CD8-positive, alpha-beta memory T cell (primary cell): ENCODE results near the gene PTF1A. TPM values are rescaled to one million over a fixed set of nuclear protein-coding genes. Genes with fewer than 3 reads are reported as not detected.

Experiments
- CTCF ChIA-PET: fragments of 350-600 bp; sonication (Branson Sonifier 250); formaldehyde crosslinking; loops from one replicate; lab custom pipeline; 2021; ENCODE audit warnings: antibody characterized with exemption; lab: Charles Lee
- POLR2A ChIA-PET: fragments of 350-600 bp; sonication (Branson Sonifier 250); formaldehyde crosslinking; loops from one replicate; lab custom pipeline; 2021; ENCODE audit warnings: antibody characterized with exemption; lab: Charles Lee
- DNase-seq, 5 donors: peaks; one replicate each; pipeline versions ENCODE4 v3.0.0 to v3.0.0-alpha.2; 2020 to 2022; ENCODE audit warnings: mixed read lengths in 1 of 5
- H3K27ac ChIP-seq: one replicate; pipeline ENCODE4 v1.7.0; 2013; ENCODE audit warnings: low read depth, mild to moderate bottlenecking, low read length, moderate library complexity
- H3K27me3 ChIP-seq: 2 replicates; pipeline ENCODE4 v1.7.0; 2013; ENCODE audit warnings: low read length, mild to moderate bottlenecking; ENCODE audit not compliant: insufficient read depth, poor library complexity, severe bottlenecking
- H3K36me3 ChIP-seq: 2 replicates; pipeline ENCODE4 v1.7.0; 2013; ENCODE audit warnings: mild to moderate bottlenecking, low read length, moderate library complexity; ENCODE audit not compliant: insufficient read depth
- H3K4me1 ChIP-seq: 2 replicates; pipeline ENCODE4 v1.7.0; 2013; ENCODE audit warnings: mild to moderate bottlenecking, low read length, moderate library complexity; ENCODE audit not compliant: insufficient read depth
- H3K4me3 ChIP-seq: 2 replicates; pipeline ENCODE4 v1.7.0; 2013; ENCODE audit warnings: mild to moderate bottlenecking, low read length
- H3K9me3 ChIP-seq: 2 replicates; pipeline ENCODE4 v1.7.0; 2013; ENCODE audit warnings: mild to moderate bottlenecking, low read length
- H3K27ac Mint-ChIP-seq, 8 donors: one replicate each; pipeline ENCODE4 v1.8.0; 2020 to 2021; ENCODE audit warnings: mixed read lengths in 8 of 8, mild to moderate bottlenecking in 6 of 8, inconsistent platforms in 3 of 8, moderate library complexity in 3 of 8
- H3K27me3 Mint-ChIP-seq, 2 donors: one replicate each; pipeline ENCODE4 v1.8.0; 2020 to 2021; ENCODE audit warnings: mixed read lengths in 2 of 2, mild to moderate bottlenecking in 1 of 2, moderate library complexity in 1 of 2
- H3K36me3 Mint-ChIP-seq, 3 donors: one replicate each; pipeline ENCODE4 v1.8.0; 2020 to 2021; ENCODE audit warnings: mixed read lengths in 3 of 3, inconsistent platforms in 1 of 3, mild to moderate bottlenecking in 1 of 3
- H3K4me1 Mint-ChIP-seq, 3 donors: one replicate each; pipeline ENCODE4 v1.8.0; 2020 to 2021; ENCODE audit warnings: mixed read lengths in 3 of 3, inconsistent platforms in 1 of 3, mild to moderate bottlenecking in 1 of 3
- H3K4me3 Mint-ChIP-seq, 7 donors: one replicate each; pipeline ENCODE4 v1.8.0; 2020 to 2021; ENCODE audit warnings: mixed read lengths in 7 of 7, mild to moderate bottlenecking in 6 of 7, moderate library complexity in 4 of 7, inconsistent platforms in 2 of 7
- H3K9me3 Mint-ChIP-seq, 5 donors: one replicate each; pipeline ENCODE4 v1.8.0; 2020 to 2022; ENCODE audit warnings: mixed read lengths in 5 of 5, mild to moderate bottlenecking in 3 of 5, moderate library complexity in 2 of 5, inconsistent platforms in 1 of 5
- polyA plus RNA-seq: library from polyadenylated mRNA; unstranded; fragments of 300-500 nt; fragmentation: Illumina TruSeq; gene quantifications from one replicate; pipeline ENCODE4 v1.2.3, GENCODE V29; 2021
- total RNA-seq, 2 experiments: library from RNA; stranded (reverse); gene quantifications; one replicate each; pipeline ENCODE4 v1.2.3, GENCODE V29; 2021

The PTF1A gene
- total and polyA plus RNA-seq, 3 experiments from 2014 or later, result not detected

GRCh38 chr10:23156447-23157150, 35.5 kb upstream of the PTF1A start:
- POLR2A ChIA-PET, result no interaction called here
- DNase-seq, result no peak
- Histone ChIP-seq H3K27ac (no peak overlapping the region), H3K36me3 (no peaks in the 10 kb centered on the region), H3K4me1 (no peaks in the 10 kb centered on the region), H3K27me3 (no peaks in the 10 kb centered on the region), H3K9me3 (no peaks in the 10 kb centered on the region), H3K4me3 (no peak overlapping the region)
- H3K27me3 Mint-ChIP-seq, result peaks cover 11 to 43% of the 10 kb centered on the region in 2 donors
- peaks cover 0 to 5% (median 0%) of the 10 kb centered on the region in 5 donors for H3K9me3 Mint-ChIP-seq
- H3K4me3 Mint-ChIP-seq, result peak overlapping the region in 1 of 7 donors; percentile 41
- no peak overlapping the region for H3K27ac Mint-ChIP-seq
- H3K4me1 Mint-ChIP-seq, result no peaks in the 10 kb centered on the region
- H3K36me3 Mint-ChIP-seq, result no peaks in the 10 kb centered on the region
- CTCF ChIA-PET, result no interaction called here

DNA sequence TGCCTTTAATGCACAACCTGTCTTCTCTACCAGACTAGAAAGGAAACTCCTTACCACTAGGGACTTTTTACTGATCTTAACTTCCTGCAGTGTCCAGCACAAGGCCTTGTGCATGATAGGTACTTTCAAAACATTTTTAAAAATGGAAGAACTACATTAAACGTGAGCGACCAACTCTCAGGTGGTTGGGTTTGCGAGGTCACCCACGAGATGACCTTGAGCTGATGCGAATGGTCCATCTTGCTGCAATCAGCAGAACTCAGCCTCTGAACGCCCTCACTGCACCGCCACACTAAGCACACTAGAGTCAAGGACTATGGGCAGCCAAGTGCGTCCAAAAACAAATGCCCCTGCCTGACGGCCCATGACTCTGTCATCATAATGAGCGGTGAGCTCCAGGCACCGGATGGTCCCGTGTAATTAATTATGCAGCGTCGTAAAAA, 34.9 kb upstream of the PTF1A start:
- no peak overlapping the region for H3K4me3 ChIP-seq
- ChIA-PET POLR2A (no interaction called here), CTCF (interaction anchor here (1.1 to 1.4 kb wide), 2 partner anchors 17 to 1401 kb away, joined by 3 read pairs; no protein-coding TSS in a partner anchor)
- DNase-seq, result no peak
- no peak overlapping the region for H3K4me3 Mint-ChIP-seq
- H3K4me1 ChIP-seq, result no peaks in the 10 kb centered on the region
- no peaks in the 10 kb centered on the region for H3K9me3 ChIP-seq
- H3K36me3 Mint-ChIP-seq, result no peaks in the 10 kb centered on the region
- H3K27ac Mint-ChIP-seq, result no peak overlapping the region
- no peaks in the 10 kb centered on the region for H3K36me3 ChIP-seq
- H3K4me1 Mint-ChIP-seq, result no peaks in the 10 kb centered on the region
- peaks cover 0 to 5% (median 0%) of the 10 kb centered on the region in 5 donors for H3K9me3 Mint-ChIP-seq
- H3K27me3 ChIP-seq, result no peaks in the 10 kb centered on the region
- no peak overlapping the region for H3K27ac ChIP-seq
- H3K27me3 Mint-ChIP-seq, result peaks cover 11 to 43% of the 10 kb centered on the region in 2 donors

- POLR2A ChIA-PET, result no interaction called here
- DNase-seq, result no peak
- CTCF ChIA-PET, result interaction anchor here (0.9 to 1.4 kb wide), 7 partner anchors 10 to 1401 kb away, joined by 3 to 5 read pairs (median 3); no protein-coding TSS in a partner anchor
- Histone ChIP-seq H3K27ac (no peak overlapping the region), H3K36me3 (no peaks in the 10 kb centered on the region), H3K9me3 (no peaks in the 10 kb centered on the region), H3K4me1 (no peaks in the 10 kb centered on the region), H3K27me3 (no peaks in the 10 kb centered on the region), H3K4me3 (no peak overlapping the region)
- H3K27me3 Mint-ChIP-seq, result peaks cover 11 to 43% of the 10 kb centered on the region in 2 donors
- no peak overlapping the region for H3K27ac Mint-ChIP-seq
- H3K4me1 Mint-ChIP-seq, result no peaks in the 10 kb centered on the region
- no peaks in the 10 kb centered on the region for H3K36me3 Mint-ChIP-seq
- H3K4me3 Mint-ChIP-seq, result no peak overlapping the region
- H3K9me3 Mint-ChIP-seq, result peaks cover 0 to 5% (median 0%) of the 10 kb centered on the region in 5 donors
Observed at GRCh38 chr10:23157691-23158369, 34.3 kb upstream of the PTF1A start.

DNA sequence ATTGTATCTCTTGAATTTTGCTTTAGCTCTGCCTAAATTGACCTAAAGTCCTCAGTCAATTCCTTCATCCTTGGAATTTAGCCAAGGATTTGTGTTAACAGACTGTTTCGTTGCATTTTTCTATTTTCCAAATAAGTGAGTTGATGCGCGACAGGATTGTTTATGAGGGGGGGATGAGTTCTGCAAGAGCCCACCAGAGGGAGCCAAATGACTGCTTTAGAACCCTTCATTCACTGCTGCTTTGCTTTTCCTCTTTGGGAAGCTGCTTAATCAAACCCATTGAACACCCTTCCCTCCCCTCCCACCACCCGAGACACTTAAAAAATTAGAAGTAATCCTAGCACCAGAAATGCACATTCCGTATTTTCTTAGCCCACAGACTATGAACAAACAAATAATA, 33.7 kb upstream of the PTF1A start:
- H3K9me3 ChIP-seq, result no peaks in the 10 kb centered on the region
- ChIA-PET POLR2A (no interaction called here), CTCF (interaction anchor here (0.6 to 1.4 kb wide), 8 partner anchors 10 to 1400 kb away, joined by 3 to 5 read pairs (median 4); no protein-coding TSS in a partner anchor)
- Mint-ChIP-seq H3K36me3 (no peaks in the 10 kb centered on the region), H3K27ac (no peak overlapping the region), H3K4me1 (no peaks in the 10 kb centered on the region), H3K9me3 (peaks cover 0 to 5% (median 0%) of the 10 kb centered on the region in 5 donors), H3K4me3 (no peak overlapping the region), H3K27me3 (peaks cover 11 to 43% of the 10 kb centered on the region in 2 donors)
- H3K27ac ChIP-seq, result no peak overlapping the region
- peak in 2 of 5 donors; percentile 13 to 18 for DNase-seq
- H3K27me3 ChIP-seq, result no peaks in the 10 kb centered on the region
- H3K4me1 ChIP-seq, result no peaks in the 10 kb centered on the region
- no peaks in the 10 kb centered on the region for H3K36me3 ChIP-seq
- H3K4me3 ChIP-seq, result no peak overlapping the region

GRCh38 chr10:23171232-23171876, 20.8 kb upstream of the PTF1A start:
- Histone ChIP-seq H3K4me1 (no peaks in the 10 kb centered on the region), H3K36me3 (no peaks in the 10 kb centered on the region), H3K27ac (no peak overlapping the region), H3K9me3 (no peaks in the 10 kb centered on the region), H3K27me3 (peaks cover 6% of the 10 kb centered on the region), H3K4me3 (no peak overlapping the region)
- ChIA-PET CTCF (no interaction called here), POLR2A (no interaction called here)
- Mint-ChIP-seq H3K9me3 (no peaks in the 10 kb centered on the region), H3K4me3 (no peak overlapping the region), H3K4me1 (peaks cover 6 to 12% (median 8%) of the 10 kb centered on the region in 3 donors), H3K27ac (no peak overlapping the region), H3K27me3 (peaks cover 31 to 47% of the 10 kb centered on the region in 2 donors), H3K36me3 (no peaks in the 10 kb centered on the region)
- DNase-seq, result no peak

- Histone ChIP-seq H3K4me1 (no peaks in the 10 kb centered on the region), H3K27ac (no peak overlapping the region), H3K9me3 (no peaks in the 10 kb centered on the region), H3K4me3 (no peak overlapping the region), H3K36me3 (no peaks in the 10 kb centered on the region), H3K27me3 (peaks cover 6% of the 10 kb centered on the region)
- H3K27me3 Mint-ChIP-seq, result peaks cover 32 to 60% of the 10 kb centered on the region in 2 donors
- H3K4me3 Mint-ChIP-seq, result no peak overlapping the region
- ChIA-PET POLR2A (no interaction called here), CTCF (no interaction called here)
- H3K36me3 Mint-ChIP-seq, result no peaks in the 10 kb centered on the region
- H3K27ac Mint-ChIP-seq, result no peak overlapping the region
- no peak for DNase-seq
- peaks cover 6 to 12% (median 8%) of the 10 kb centered on the region in 3 donors for H3K4me1 Mint-ChIP-seq
- H3K9me3 Mint-ChIP-seq, result no peaks in the 10 kb centered on the region
Observed at GRCh38 chr10:23172429-23173213, 19.5 kb upstream of the PTF1A start.

DNA sequence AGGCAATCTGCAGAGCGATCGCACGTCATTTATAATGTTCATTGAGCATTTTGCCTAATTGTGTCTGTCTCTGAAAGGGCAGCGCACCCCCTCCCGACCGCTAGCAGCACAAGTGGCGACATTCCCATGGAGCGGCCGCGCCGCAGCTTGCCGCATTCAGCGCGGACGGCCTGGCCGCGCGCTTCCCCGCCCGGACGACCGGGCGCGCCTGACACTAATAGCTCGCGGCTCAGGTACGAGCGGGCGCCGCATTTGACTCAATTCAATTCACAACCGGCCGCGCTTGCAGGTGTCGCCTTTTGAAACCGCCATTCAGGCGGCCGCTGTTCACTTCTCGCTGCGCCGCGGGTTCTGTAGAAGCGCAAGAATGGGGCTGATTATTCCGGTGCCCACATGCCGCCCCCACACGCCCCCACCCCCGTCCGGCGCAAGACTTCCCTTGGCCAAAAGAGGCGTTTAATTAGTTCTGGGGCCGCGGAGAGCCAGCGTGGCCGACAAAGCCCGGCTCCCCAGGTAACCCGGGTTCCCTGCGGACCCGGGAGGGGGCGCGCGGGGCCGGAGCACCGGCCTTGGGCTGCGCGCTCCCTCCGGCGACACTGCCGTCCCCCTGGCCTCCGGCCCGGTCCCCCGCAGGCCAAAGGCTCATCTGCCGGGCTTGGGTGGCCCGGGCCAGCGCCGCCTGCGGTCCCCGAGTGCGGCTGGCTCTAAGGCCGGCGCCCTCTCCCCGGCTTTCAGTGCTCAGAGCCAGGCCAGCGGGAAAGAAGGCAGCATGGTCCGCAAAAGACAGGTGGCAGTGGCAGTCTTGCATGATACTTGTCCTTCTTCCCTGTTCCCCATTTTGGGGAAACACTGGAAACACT, 18.7 kb upstream of the PTF1A start:
- POLR2A ChIA-PET, result no interaction called here
- Mint-ChIP-seq H3K9me3 (peaks cover 0 to 2% (median 0%) of the 10 kb centered on the region in 5 donors), H3K27me3 (peaks cover 36 to 68% of the 10 kb centered on the region in 2 donors), H3K4me1 (peaks cover 6 to 12% (median 8%) of the 10 kb centered on the region in 3 donors), H3K27ac (no peak overlapping the region), H3K4me3 (no peak overlapping the region), H3K36me3 (no peaks in the 10 kb centered on the region)
- Histone ChIP-seq H3K36me3 (no peaks in the 10 kb centered on the region), H3K27me3 (peaks cover 6% of the 10 kb centered on the region), H3K27ac (no peak overlapping the region), H3K4me1 (no peaks in the 10 kb centered on the region), H3K9me3 (no peaks in the 10 kb centered on the region), H3K4me3 (no peak overlapping the region)
- CTCF ChIA-PET, result no interaction called here
- DNase-seq, result no peak
